Ishikawa (cell line): ENCODE measurements around the gene RWDD1.

Experiments used
- CEBPB ChIP-seq: IDR thresholded peaks from 2 replicates; pipeline ENCODE4 v1.6.1; 2012
- CREB1 ChIP-seq: IDR thresholded peaks from 2 replicates; pipeline ENCODE4 v1.6.1; 2012; ENCODE audit warnings: low read depth
- EGR1 ChIP-seq: IDR thresholded peaks from 2 replicates; pipeline ENCODE4 v1.6.1; 2012
- EP300 ChIP-seq: IDR thresholded peaks from 2 replicates; pipeline ENCODE4 v1.6.1; 2012; ENCODE audit warnings: borderline replicate concordance
- MAX ChIP-seq: IDR thresholded peaks from 2 replicates; pipeline ENCODE4 v1.6.1; 2012
- RAD21 ChIP-seq: IDR thresholded peaks from 2 replicates; pipeline ENCODE4 v1.6.1; 2012; ENCODE audit warnings: low read depth
- REST ChIP-seq: IDR thresholded peaks from 2 replicates; pipeline ENCODE4 v1.6.1; 2012; ENCODE audit warnings: low read depth, mild to moderate bottlenecking
- TCF12 ChIP-seq: IDR thresholded peaks from 2 replicates; pipeline ENCODE4 v1.6.1; 2012; ENCODE audit warnings: low read depth
- TEAD4 ChIP-seq: IDR thresholded peaks from 2 replicates; pipeline ENCODE4 v1.6.1; 2012
- ZBTB7A ChIP-seq: IDR thresholded peaks from 2 replicates; pipeline ENCODE4 v1.6.1; 2012; ENCODE audit warnings: low read depth

GRCh38 chr6:116562019-116562403 is 9.3 kb upstream of the RWDD1 start:
- TF ChIP-seq EP300 (no peak), CREB1 (no peak), ZBTB7A (no peak), EGR1 (no peak), MAX (no peak), TEAD4 (no peak), RAD21 (no peak), REST (no peak), TCF12 (no peak), CEBPB (no peak)
